ENCODE results near the gene F10. TPM values are rescaled to one million over a fixed set of nuclear protein-coding genes. Genes with fewer than 3 reads are reported as not detected.

The F10 gene
- total and polyA plus RNA-seq, 4 donors: 85.3 to 199 (median 117) TPM

DNA sequence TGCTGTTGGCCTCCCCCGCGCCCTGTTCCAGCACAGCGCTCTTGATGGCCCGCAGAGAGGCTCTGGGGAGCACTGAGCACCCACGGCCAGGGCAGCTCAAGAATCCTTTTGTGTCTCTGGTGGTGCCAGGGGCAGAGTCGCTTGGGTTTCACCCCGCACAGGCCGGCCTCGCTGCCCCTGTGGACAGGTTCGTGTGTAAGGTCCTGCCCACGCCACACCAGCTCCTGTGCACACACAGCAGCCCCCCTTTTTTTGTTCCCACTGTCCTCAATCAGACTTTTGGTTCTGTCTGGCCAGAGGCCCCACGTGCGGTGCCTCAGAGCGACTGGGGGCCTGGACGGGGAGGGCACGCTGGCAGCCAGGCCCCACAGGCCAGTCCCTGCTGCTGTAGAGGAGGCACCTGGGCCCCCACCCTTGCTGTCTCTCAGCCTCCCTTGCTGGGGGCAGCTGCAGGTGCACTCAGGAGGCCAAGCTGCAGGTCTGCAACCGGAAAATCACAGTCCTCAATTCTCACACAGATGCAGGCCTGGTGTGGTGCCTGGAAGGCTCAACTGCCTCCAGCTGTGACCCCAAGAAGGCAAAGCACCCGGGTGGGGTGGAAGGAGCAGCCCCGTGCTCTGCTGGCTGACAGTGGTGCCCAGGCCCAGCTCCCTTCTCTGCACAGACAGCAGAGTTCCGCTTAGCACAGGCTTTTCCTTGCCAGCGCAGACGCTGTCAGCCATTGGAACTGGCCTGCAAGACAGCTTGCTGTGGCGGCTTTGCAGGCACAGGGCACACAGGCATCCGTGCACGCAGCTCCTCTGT lies 29.6 kb upstream of the F10 start:
- no peak overlapping the region for H3K4me3 ChIP-seq (ENCODE audit: low read depth in 1 of 3, low read length in 3 of 3)
- no peak overlapping the region for H3K27ac ChIP-seq (ENCODE audit: low read depth in 1 of 2, low read length in 2 of 2)
- H3K4me1 ChIP-seq (ENCODE audit: control insufficient read depth in 4 of 4, insufficient read depth in 4 of 4, low read length in 3 of 4): no peaks in the 10 kb centered on the region
- no peaks in the 10 kb centered on the region for H3K9me3 ChIP-seq (ENCODE audit: control insufficient read depth in 4 of 4, low read length in 3 of 4)
- 95% methylated on average over 25 of the region's 25 CpGs for WGBS
- no peaks in the 10 kb centered on the region for H3K27me3 ChIP-seq (ENCODE audit: control insufficient read depth in 4 of 4, insufficient read depth in 4 of 4, low read length in 3 of 4)
- peaks cover 0 to 21% (median 4%) of the 10 kb centered on the region in 4 donors for H3K36me3 ChIP-seq (ENCODE audit: control insufficient read depth in 4 of 4, insufficient read depth in 3 of 4, low read depth in 1 of 4, low read length in 3 of 4)
- no peak for DNase-seq (ENCODE audit: low spot score)
- TF ChIP-seq FOXA2 (IDR thresholded peaks at IDR 0.05): no peak
- TF ChIP-seq EGR1 (IDR thresholded peaks at IDR 0.05; ENCODE audit: low read depth in 2 of 2): no peak
- no peak for TF ChIP-seq RAD21 (IDR thresholded peaks at IDR 0.05)
- no peak for TF ChIP-seq ZBTB33 (IDR thresholded peaks at IDR 0.05)
- TF ChIP-seq RXRA (IDR thresholded peaks at IDR 0.05): no peak
- TF ChIP-seq HNF4G (IDR thresholded peaks at IDR 0.05): no peak
- no peak for TF ChIP-seq MAX (IDR thresholded peaks at IDR 0.05)
- no peak for TF ChIP-seq YY1 (IDR thresholded peaks at IDR 0.05)
- TF ChIP-seq FOXA1 (IDR thresholded peaks at IDR 0.05): no peak
- TF ChIP-seq NR2F2 (IDR thresholded peaks at IDR 0.05): no peak
- no peak overlapping the region for H3K9ac ChIP-seq (ENCODE audit: low read depth in 1 of 2, low read length in 2 of 2)

- H3K9ac ChIP-seq (ENCODE audit: low read depth in 1 of 2, low read length in 2 of 2): no peak overlapping the region
- 90% methylated on average over 29 of the region's 29 CpGs for WGBS
- no peaks in the 10 kb centered on the region for H3K9me3 ChIP-seq (ENCODE audit: control insufficient read depth in 4 of 4, low read length in 3 of 4)
- H3K4me1 ChIP-seq (ENCODE audit: control insufficient read depth in 4 of 4, insufficient read depth in 4 of 4, low read length in 3 of 4): no peaks in the 10 kb centered on the region
- DNase-seq (ENCODE audit: low spot score): no peak
- H3K36me3 ChIP-seq (ENCODE audit: control insufficient read depth in 4 of 4, insufficient read depth in 3 of 4, low read depth in 1 of 4, low read length in 3 of 4): peaks cover 0 to 17% (median 5%) of the 10 kb centered on the region in 4 donors
- H3K27ac ChIP-seq (ENCODE audit: low read depth in 1 of 2, low read length in 2 of 2): no peak overlapping the region
- H3K27me3 ChIP-seq (ENCODE audit: control insufficient read depth in 4 of 4, insufficient read depth in 4 of 4, low read length in 3 of 4): no peaks in the 10 kb centered on the region
- TF ChIP-seq FOXA1 (IDR thresholded peaks at IDR 0.05) (no peak), SP1 (IDR thresholded peaks at IDR 0.05) (no peak), FOXA2 (IDR thresholded peaks at IDR 0.05) (no peak), ZBTB33 (IDR thresholded peaks at IDR 0.05) (no peak), MAX (IDR thresholded peaks at IDR 0.05) (no peak), NR2F2 (IDR thresholded peaks at IDR 0.05) (no peak), GABPA (IDR thresholded peaks at IDR 0.05 in 1 of 2, conservative IDR thresholded peaks at IDR 0.05 in 1 of 2) (no peak), RXRA (IDR thresholded peaks at IDR 0.05) (no peak), JUND (IDR thresholded peaks at IDR 0.05) (no peak), RAD21 (IDR thresholded peaks at IDR 0.05) (no peak), TAF1 (conservative IDR thresholded peaks at IDR 0.05) (no peak), EGR1 (IDR thresholded peaks at IDR 0.05; ENCODE audit: low read depth in 2 of 2) (no peak), HNF4A (conservative IDR thresholded peaks at IDR 0.05) (no peak), YY1 (IDR thresholded peaks at IDR 0.05) (no peak)
- TF ChIP-seq, protein P1, sequence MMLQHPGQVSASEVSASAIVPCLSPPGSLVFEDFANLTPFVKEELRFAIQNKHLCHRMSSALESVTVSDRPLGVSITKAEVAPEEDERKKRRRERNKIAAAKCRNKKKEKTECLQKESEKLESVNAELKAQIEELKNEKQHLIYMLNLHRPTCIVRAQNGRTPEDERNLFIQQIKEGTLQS (IDR thresholded peaks at IDR 0.05): no peak
- TF ChIP-seq, protein P2, sequence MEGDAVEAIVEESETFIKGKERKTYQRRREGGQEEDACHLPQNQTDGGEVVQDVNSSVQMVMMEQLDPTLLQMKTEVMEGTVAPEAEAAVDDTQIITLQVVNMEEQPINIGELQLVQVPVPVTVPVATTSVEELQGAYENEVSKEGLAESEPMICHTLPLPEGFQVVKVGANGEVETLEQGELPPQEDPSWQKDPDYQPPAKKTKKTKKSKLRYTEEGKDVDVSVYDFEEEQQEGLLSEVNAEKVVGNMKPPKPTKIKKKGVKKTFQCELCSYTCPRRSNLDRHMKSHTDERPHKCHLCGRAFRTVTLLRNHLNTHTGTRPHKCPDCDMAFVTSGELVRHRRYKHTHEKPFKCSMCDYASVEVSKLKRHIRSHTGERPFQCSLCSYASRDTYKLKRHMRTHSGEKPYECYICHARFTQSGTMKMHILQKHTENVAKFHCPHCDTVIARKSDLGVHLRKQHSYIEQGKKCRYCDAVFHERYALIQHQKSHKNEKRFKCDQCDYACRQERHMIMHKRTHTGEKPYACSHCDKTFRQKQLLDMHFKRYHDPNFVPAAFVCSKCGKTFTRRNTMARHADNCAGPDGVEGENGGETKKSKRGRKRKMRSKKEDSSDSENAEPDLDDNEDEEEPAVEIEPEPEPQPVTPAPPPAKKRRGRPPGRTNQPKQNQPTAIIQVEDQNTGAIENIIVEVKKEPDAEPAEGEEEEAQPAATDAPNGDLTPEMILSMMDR (IDR thresholded peaks at IDR 0.05; ENCODE audit: low read depth, low read length, missing input control): no peak
- TF ChIP-seq, protein P3, sequence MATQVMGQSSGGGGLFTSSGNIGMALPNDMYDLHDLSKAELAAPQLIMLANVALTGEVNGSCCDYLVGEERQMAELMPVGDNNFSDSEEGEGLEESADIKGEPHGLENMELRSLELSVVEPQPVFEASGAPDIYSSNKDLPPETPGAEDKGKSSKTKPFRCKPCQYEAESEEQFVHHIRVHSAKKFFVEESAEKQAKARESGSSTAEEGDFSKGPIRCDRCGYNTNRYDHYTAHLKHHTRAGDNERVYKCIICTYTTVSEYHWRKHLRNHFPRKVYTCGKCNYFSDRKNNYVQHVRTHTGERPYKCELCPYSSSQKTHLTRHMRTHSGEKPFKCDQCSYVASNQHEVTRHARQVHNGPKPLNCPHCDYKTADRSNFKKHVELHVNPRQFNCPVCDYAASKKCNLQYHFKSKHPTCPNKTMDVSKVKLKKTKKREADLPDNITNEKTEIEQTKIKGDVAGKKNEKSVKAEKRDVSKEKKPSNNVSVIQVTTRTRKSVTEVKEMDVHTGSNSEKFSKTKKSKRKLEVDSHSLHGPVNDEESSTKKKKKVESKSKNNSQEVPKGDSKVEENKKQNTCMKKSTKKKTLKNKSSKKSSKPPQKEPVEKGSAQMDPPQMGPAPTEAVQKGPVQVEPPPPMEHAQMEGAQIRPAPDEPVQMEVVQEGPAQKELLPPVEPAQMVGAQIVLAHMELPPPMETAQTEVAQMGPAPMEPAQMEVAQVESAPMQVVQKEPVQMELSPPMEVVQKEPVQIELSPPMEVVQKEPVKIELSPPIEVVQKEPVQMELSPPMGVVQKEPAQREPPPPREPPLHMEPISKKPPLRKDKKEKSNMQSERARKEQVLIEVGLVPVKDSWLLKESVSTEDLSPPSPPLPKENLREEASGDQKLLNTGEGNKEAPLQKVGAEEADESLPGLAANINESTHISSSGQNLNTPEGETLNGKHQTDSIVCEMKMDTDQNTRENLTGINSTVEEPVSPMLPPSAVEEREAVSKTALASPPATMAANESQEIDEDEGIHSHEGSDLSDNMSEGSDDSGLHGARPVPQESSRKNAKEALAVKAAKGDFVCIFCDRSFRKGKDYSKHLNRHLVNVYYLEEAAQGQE (IDR thresholded peaks at IDR 0.05): no peak
- H3K4me3 ChIP-seq (ENCODE audit: low read depth in 1 of 3, low read length in 3 of 3): no peak overlapping the region
These were observed 28.8 kb upstream of the F10 start for GRCh38 chr13:113093580-113094409.
